Muscle layer of duodenum (tissue), 2 donors: ENCODE results near the gene GLDN.
"Not testable (repeated sequence)": the region's sequence is repeated elsewhere in the genome, so short reads cannot be mapped to it uniquely, and the experiment has no call there.

ENCODE experiments used
- H3K27ac ChIP-seq: one replicate; pipeline ENCODE4 v1.7.0; 2013; ENCODE audit warnings: mild to moderate bottlenecking, low read length
- H3K27me3 ChIP-seq: one replicate; pipeline ENCODE4 v1.7.0; 2013; ENCODE audit warnings: low read depth, mild to moderate bottlenecking, control low read depth, low read length
- H3K36me3 ChIP-seq, 2 donors: one replicate each; pipeline ENCODE4 v1.7.0; 2013; ENCODE audit warnings: low read length in 2 of 2, control low read depth in 1 of 2, mild to moderate bottlenecking in 1 of 2; ENCODE audit not compliant: insufficient read depth in 2 of 2, control insufficient read depth in 1 of 2
- H3K4me1 ChIP-seq, 2 donors: one replicate each; pipeline ENCODE4 v1.7.0; 2013; ENCODE audit warnings: low read length in 2 of 2, mild to moderate bottlenecking in 2 of 2, control low read depth in 1 of 2, moderate library complexity in 1 of 2; ENCODE audit not compliant: insufficient read depth in 2 of 2, control insufficient read depth in 1 of 2
- H3K4me3 ChIP-seq, 2 donors: one replicate each; pipeline ENCODE4 v1.7.0; 2013; ENCODE audit warnings: low read length in 2 of 2, low read depth in 1 of 2, mild to moderate bottlenecking in 1 of 2
- H3K9me3 ChIP-seq, 2 donors: one replicate each; pipeline ENCODE4 v1.7.0; 2013; ENCODE audit warnings: low read length in 2 of 2, control low read depth in 1 of 2, mild to moderate bottlenecking in 1 of 2; ENCODE audit not compliant: control insufficient read depth in 1 of 2
- donor health status: healthy.

Gene GLDN

GRCh38 chr15:51398626-51399025 lies 57.2 kb downstream of the GLDN start:
- Histone ChIP-seq H3K9me3 (no peaks in the 10 kb centered on the region), H3K27me3 (no peaks in the 10 kb centered on the region), H3K27ac (no peak overlapping the region), H3K4me3 (no peak overlapping the region), H3K4me1 (no peaks in the 10 kb centered on the region), H3K36me3 (no peaks in the 10 kb centered on the region)

GRCh38 chr15:51401051-51401780 lies 59.8 kb downstream of the GLDN start:
- no peaks in the 10 kb centered on the region for H3K36me3 ChIP-seq
- no peak overlapping the region for H3K27ac ChIP-seq
- H3K4me1 ChIP-seq = no peaks in the 10 kb centered on the region
- H3K4me3 ChIP-seq = no peak overlapping the region
- no peaks in the 10 kb centered on the region for H3K9me3 ChIP-seq
- H3K27me3 ChIP-seq = no peaks in the 10 kb centered on the region

GRCh38 chr15:51401872-51402517 lies 60.5 kb downstream of the GLDN start:
- Histone ChIP-seq H3K9me3 (no peaks in the 10 kb centered on the region), H3K27me3 (no peaks in the 10 kb centered on the region), H3K27ac (no peak overlapping the region), H3K4me3 (no peak overlapping the region), H3K36me3 (no peaks in the 10 kb centered on the region), H3K4me1 (no peaks in the 10 kb centered on the region)

- H3K36me3 ChIP-seq = no peaks in the 10 kb centered on the region
- H3K27ac ChIP-seq = no peak overlapping the region
- H3K9me3 ChIP-seq = no peaks in the 10 kb centered on the region
These were observed 61.8 kb downstream of the GLDN start for GRCh38 chr15:51403072-51403878.

GRCh38 chr15:51403946-51404695 lies 62.7 kb downstream of the GLDN start:
- no peaks in the 10 kb centered on the region for H3K9me3 ChIP-seq
- no peaks in the 10 kb centered on the region for H3K4me1 ChIP-seq
- H3K36me3 ChIP-seq = no peaks in the 10 kb centered on the region
- no peak overlapping the region for H3K4me3 ChIP-seq
- H3K27ac ChIP-seq = no peak overlapping the region
- no peaks in the 10 kb centered on the region for H3K27me3 ChIP-seq

More at GRCh38 chr15:51403072-51403878, 61.8 kb downstream of the GLDN start:
- H3K27me3 ChIP-seq = no peaks in the 10 kb centered on the region
- H3K4me1 ChIP-seq = no peaks in the 10 kb centered on the region
- H3K4me3 ChIP-seq = no peak overlapping the region

GRCh38 chr15:51405693-51406523 lies 64.5 kb downstream of the GLDN start:
- Histone ChIP-seq H3K27me3 (no peaks in the 10 kb centered on the region), H3K36me3 (no peaks in the 10 kb centered on the region), H3K4me1 (no peaks in the 10 kb centered on the region), H3K27ac (no peak overlapping the region), H3K4me3 (no peak overlapping the region), H3K9me3 (no peaks in the 10 kb centered on the region)

GRCh38 chr15:51414256-51414860 lies 72.9 kb downstream of the GLDN start:
- Histone ChIP-seq H3K36me3 (no peaks in the 10 kb centered on the region), H3K4me1 (no peaks in the 10 kb centered on the region), H3K27me3 (no peaks in the 10 kb centered on the region), H3K4me3 (no peak overlapping the region), H3K27ac (no peak overlapping the region), H3K9me3 (no peaks in the 10 kb centered on the region)

- H3K27ac ChIP-seq = no peak overlapping the region
- H3K9me3 ChIP-seq = no peaks in the 10 kb centered on the region
- no peaks in the 10 kb centered on the region for H3K27me3 ChIP-seq
- H3K36me3 ChIP-seq = no peaks in the 10 kb centered on the region
- H3K4me1 ChIP-seq = no peaks in the 10 kb centered on the region
- no peak overlapping the region for H3K4me3 ChIP-seq
These were observed 74.7 kb downstream of the GLDN start for GRCh38 chr15:51416129-51416528.

GRCh38 chr15:51423040-51423439 lies 81.6 kb downstream of the GLDN start:
- not testable (repeated sequence) for H3K36me3 ChIP-seq, H3K27ac ChIP-seq, H3K4me3 ChIP-seq, H3K27me3 ChIP-seq, H3K9me3 ChIP-seq, H3K4me1 ChIP-seq

- Histone ChIP-seq H3K9me3 (no peaks in the 10 kb centered on the region), H3K27me3 (no peaks in the 10 kb centered on the region), H3K4me3 (no peak overlapping the region), H3K4me1 (no peaks in the 10 kb centered on the region), H3K36me3 (no peaks in the 10 kb centered on the region), H3K27ac (no peak overlapping the region)
These were observed 83.3 kb downstream of the GLDN start for GRCh38 chr15:51424780-51425179.
